22Rv1 (cell line): ENCODE measurements around the gene FOXJ2.
"Not testable (repeated sequence)": the region's sequence is repeated elsewhere in the genome, so short reads cannot be mapped to it uniquely, and the experiment has no call there.

Experiments
- H3K27ac ChIP-seq: fragments of 450-650 bp; 2 replicates; pipeline ENCODE4 v1.5.1; 2017
- CTCF ChIP-seq: fragments of 450-650 bp; IDR thresholded peaks from 2 replicates; pipeline ENCODE4 v1.5.1; 2017; ENCODE audit warnings: mild to moderate bottlenecking
- ZFX ChIP-seq: fragments of 450-650 bp; IDR thresholded peaks from 2 replicates; pipeline ENCODE4 v1.6.1; 2017; ENCODE audit warnings: antibody characterized with exemption, borderline replicate concordance

The FOXJ2 gene

GRCh38 chr12:8026291-8026900 lies 6.1 kb upstream of the FOXJ2 start:
- peak overlapping the region; percentile 98 for H3K27ac ChIP-seq
- no peak for TF ChIP-seq CTCF
- TF ChIP-seq ZFX: no peak

- peak overlapping the region; percentile 98 for H3K27ac ChIP-seq
- TF ChIP-seq ZFX: no peak
- TF ChIP-seq CTCF: no peak
Measured at GRCh38 chr12:8027856-8028255, 4.7 kb upstream of the FOXJ2 start.

- TF ChIP-seq CTCF: no peak
- TF ChIP-seq ZFX: no peak
- no peak overlapping the region; the same call in 1 of the 2 replicates for H3K27ac ChIP-seq
Measured at GRCh38 chr12:8028267-8028666, 4.2 kb upstream of the FOXJ2 start.

DNA sequence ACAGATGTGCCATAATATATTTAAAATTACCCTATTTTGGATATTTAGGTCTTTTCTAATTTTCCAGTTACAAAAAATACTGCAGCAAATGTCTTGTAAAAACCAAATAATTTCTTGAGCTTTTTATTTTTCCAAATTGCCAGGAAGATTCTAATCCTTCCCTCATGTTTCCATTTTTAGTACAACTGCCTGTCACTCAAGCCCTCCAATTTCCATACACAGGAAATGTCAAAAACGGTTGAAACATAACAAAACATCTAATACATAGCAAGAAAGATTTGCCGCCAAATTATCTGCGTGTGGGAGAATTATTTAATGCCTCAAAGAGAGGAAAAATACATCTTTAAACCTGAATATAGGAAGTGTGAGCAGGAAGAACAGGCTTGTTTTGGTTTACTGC lies 2.3 kb upstream of the FOXJ2 start:
- no peak overlapping the region for H3K27ac ChIP-seq
- no peak for TF ChIP-seq CTCF
- no peak for TF ChIP-seq ZFX

DNA sequence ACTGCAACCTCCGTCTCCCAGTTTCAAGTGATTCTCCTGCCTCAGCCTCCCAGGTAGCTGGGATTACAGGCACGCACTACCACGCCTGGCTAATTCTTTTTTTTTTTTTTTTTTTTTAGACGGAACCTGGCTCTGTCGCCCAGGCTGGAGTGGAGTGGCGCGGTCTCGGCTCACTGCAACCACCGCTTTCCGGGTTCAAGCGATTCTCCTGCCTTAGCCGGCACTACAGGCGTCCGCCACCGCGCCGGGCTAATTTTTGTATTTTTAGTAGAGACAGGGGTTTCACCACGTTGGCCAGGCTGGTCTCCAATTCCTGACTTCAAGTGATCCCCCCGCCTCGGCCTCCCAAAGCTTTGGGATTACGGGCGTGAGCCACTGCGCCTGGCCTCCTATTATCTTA lies 1.5 kb upstream of the FOXJ2 start:
- not testable (repeated sequence) for H3K27ac ChIP-seq

- TF ChIP-seq CTCF: no peak
- no peak for TF ChIP-seq ZFX
- no peak overlapping the region for H3K27ac ChIP-seq
Measured at GRCh38 chr12:8031872-8032241, 659 bp upstream of the FOXJ2 start.

GRCh38 chr12:8033153-8034044 lies 883 bp downstream of the FOXJ2 start:
- no peak for TF ChIP-seq ZFX
- TF ChIP-seq CTCF: no peak
- H3K27ac ChIP-seq: peak overlapping the region; percentile 58
